Right ventricle myocardium superior (tissue), 1 donor: Measurements from ENCODE around the gene PARD3. TPM values are rescaled to one million over a fixed set of nuclear protein-coding genes. Genes with fewer than 3 reads are reported as not detected.

Experiments used
- ATAC-seq: fragments of 200-7000 bp; cut with Tn5 transposase; one replicate; pipeline ENCODE4 v1.9.1; 2020; ENCODE audit warnings: mild to moderate bottlenecking; ENCODE audit not compliant: poor library complexity
- DNase-seq: peaks from one replicate; pipeline ENCODE4 v3.0.0-alpha.2; 2020
- intact Hi-C: fragments of 100-400 bp; cut with DNase I; formaldehyde crosslinking; loops from one replicate; pipeline ENCODE4 v1.11.2; 2022
- total RNA-seq: library from RNA; stranded (reverse); fragmentation: NEBNext Ultra II Directional; extraction: Animal tissue kit (Norgen Biotek cat#: 25700); gene quantifications from one replicate; pipeline ENCODE4 v1.2.1, GENCODE V29; 2021
- donor health status: DM: no; HTN: yes; CAD: no; lungs with severe emphysema.

Gene PARD3
- total RNA-seq, 1 donor from 2014 or later: 33.5 TPM

DNA sequence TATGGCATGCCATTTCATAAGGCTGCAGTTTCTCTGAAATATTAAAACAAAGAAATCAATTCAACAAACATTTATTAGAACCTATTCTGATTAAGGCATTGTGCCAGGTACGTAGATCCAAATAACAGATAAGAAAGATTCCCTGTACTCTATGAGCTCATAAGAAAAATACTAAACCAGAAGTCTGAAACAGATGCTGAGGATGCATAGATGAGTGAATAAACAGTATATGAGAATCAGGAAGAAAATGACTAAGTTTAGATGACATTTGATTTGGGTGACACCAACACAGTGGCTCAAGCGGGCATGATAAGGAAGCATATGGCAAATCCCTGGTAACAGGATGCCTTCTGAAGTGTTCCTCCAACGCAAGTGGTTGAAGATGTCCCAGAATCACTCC is 477.2 kb downstream of the PARD3 start:
- intact Hi-C loops: no loop called here
- DNase-seq: no peak

DNA sequence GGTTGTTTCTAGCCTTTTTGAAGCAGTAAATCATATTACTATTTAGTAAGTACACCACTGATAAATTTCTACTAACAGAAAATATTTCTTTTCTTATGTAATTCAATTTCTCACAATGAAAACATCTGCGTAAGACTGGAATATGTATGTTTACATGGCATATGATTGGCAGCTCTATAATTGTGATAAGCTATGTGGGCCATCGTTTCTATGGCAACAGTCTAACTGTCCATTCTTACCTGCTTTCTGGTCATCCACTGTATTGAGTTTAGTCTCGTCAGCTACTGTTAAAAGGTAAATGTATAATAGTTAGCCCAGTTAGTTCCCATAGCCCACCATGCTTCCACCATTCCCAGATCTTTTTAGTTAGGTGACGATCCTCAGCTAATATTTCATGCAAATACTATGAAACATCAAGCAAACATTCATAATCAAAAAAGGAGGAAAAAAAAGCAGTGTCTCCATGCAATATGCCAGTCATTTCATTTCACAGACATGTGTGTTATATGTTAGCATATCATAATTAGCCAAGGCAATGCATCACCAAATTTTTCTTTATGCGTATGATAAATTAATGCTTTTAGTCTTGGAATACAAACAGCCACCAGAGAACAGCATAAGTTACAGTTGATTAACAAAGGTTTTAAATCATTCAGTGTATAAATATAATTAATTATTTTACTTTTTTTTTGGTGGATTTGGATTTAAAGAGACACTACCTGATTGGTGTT is 479.0 kb downstream of the PARD3 start:
- no peak for ATAC-seq
- no peak for DNase-seq
- intact Hi-C loops: no loop called here

More for the DNA sequence above, 477.2 kb downstream of the PARD3 start:
- ATAC-seq: no peak

- intact Hi-C loops: no loop called here
- ATAC-seq (no peak), DNase-seq (no peak)
Observed at GRCh38 chr10:34334908-34335307, 480.2 kb downstream of the PARD3 start.

GRCh38 chr10:34333513-34333912 is 481.6 kb downstream of the PARD3 start:
- DNase-seq: no peak
- intact Hi-C loops: no loop called here
- no peak for ATAC-seq

DNA sequence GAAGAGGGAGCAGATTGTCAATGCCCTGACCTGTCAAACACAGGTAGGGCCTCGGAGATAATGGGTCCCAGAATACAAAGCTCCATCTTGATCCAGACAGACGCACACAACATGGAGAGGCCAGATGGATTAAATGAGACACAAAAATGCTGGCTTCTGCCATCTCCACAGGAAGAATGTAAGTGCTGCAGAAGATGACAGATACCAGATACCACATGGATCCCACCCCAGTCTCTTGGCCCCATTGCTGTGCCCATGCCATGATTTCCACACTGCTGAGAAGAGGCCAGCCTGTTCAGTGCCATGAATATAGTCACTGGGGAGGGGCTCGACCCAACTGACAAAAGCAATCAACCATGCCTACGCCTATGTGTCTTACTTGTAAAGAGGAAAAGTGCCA is 487.9 kb downstream of the PARD3 start:
- ATAC-seq (no peak), DNase-seq (no peak)
- intact Hi-C loops: no loop called here

- ATAC-seq: peak; percentile 64
- intact Hi-C loops: no loop called here
- DNase-seq: no peak
Observed at GRCh38 chr10:34323192-34323591, 491.9 kb downstream of the PARD3 start.

DNA sequence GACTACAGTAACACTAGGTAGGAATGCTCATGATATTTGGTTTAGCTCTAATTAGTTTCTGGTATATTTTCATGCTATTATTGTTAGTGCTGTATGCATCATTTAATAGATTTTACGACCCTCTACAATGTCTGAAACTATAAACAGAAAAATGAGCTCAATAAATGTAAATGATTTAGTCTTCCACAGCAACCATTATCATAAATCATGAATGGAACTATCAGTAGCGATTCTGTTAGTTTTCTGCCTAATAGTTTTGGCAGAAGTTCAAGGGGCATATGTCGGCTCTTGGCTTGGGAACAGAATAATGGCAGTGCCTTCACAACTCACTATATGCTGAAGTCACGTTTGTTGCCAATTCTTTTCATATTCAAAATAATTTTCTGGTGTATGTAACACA is 494.8 kb downstream of the PARD3 start:
- ATAC-seq (no peak), DNase-seq (no peak)
- intact Hi-C loops: no loop called here

- ATAC-seq: peak; percentile 63
- DNase-seq: no peak
- intact Hi-C loops: no loop called here
Observed at GRCh38 chr10:34319197-34319846, 495.8 kb downstream of the PARD3 start.

- ATAC-seq: no peak
- no peak for DNase-seq
- intact Hi-C loops: no loop called here
Observed at GRCh38 chr10:34316154-34316553, 498.9 kb downstream of the PARD3 start.

GRCh38 chr10:34314457-34314856 is 500.6 kb downstream of the PARD3 start:
- DNase-seq (no peak), ATAC-seq (no peak)
- intact Hi-C loops: no loop called here

- ATAC-seq (no peak), DNase-seq (no peak)
- intact Hi-C loops: no loop called here
Observed at GRCh38 chr10:34313888-34314287, 501.2 kb downstream of the PARD3 start.

DNA sequence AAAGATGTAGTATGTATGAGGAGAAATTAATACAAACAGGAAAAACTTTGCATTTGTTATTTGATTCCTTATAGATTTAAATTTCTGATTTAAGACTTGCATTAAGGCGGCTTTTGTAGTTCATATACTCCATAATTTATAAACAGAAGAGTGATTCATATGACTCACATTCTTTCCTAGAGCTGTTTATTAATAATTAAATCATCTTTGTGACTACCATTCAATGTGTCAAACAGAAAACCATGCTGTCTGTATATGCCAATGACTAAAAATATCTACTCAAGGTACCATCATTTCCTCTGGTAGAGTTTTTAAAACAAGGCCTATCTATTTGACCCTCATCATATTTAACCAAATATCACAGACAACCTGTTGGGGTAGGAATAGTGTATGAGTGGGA is 501.7 kb downstream of the PARD3 start:
- intact Hi-C loops: no loop called here
- no peak for ATAC-seq
- DNase-seq: no peak

DNA sequence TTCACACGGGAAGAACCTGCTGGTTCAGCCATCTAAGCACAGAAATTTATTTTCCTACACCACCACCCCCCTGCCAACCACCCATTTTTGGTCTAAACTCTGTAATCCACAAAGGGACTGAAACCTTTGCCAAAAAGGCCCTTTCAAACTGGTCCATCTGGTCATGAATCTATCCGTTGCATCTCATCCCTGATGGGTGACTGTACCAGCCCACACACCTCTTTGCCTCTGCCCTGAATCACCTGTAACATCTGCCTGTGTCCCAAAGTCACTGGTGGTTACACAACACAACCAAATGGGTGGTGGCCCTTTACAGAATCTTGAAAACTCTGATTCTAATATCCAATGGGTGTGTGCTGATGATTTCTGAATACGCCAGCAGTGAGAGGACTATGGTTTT is 503.4 kb downstream of the PARD3 start:
- DNase-seq (no peak), ATAC-seq (no peak)
- intact Hi-C loops: no loop called here

DNA sequence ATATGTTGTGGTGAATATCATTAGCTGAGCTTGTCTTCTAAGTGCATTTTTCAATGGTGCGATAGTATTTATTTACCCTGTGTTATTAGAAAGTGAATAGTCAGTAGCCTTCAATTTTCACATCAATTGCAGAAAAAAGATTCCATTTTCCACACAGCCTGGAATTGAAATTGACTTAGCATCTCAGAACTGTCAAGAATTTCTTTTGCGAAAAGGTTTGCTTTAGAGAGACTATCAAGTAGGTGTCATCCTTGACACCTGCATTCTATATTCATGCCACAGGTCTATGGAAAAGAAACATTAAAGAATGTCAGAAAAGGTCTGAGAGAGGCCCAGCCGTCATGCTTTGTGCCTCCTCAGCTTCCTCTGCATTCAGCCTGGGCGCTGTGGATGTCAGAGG is 504.9 kb downstream of the PARD3 start:
- intact Hi-C loops: no loop called here
- ATAC-seq (no peak), DNase-seq (no peak)

GRCh38 chr10:34305189-34305588 is 509.9 kb downstream of the PARD3 start:
- DNase-seq (no peak), ATAC-seq (no peak)
- intact Hi-C loops: no loop called here

DNA sequence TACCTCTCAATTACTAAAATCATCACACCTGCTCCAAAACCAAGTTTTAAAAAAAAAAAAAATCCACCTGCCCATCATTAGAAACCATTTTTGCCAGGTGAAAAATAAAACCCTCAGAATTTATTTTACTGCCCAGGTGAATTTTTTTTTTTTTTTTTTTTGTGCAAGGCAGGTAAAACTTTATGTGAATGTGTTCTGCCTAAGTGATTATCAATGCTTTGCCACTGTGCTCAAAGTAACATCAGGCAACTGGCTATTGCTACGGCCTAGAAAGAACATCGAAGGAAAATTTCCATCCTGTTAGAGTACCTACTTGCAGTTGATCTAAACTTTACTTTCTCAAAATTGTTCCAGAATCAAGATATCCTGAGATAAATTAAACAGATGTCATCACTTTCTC is 512.1 kb downstream of the PARD3 start:
- DNase-seq: no peak
- intact Hi-C loops: no loop called here
- no peak for ATAC-seq

DNA sequence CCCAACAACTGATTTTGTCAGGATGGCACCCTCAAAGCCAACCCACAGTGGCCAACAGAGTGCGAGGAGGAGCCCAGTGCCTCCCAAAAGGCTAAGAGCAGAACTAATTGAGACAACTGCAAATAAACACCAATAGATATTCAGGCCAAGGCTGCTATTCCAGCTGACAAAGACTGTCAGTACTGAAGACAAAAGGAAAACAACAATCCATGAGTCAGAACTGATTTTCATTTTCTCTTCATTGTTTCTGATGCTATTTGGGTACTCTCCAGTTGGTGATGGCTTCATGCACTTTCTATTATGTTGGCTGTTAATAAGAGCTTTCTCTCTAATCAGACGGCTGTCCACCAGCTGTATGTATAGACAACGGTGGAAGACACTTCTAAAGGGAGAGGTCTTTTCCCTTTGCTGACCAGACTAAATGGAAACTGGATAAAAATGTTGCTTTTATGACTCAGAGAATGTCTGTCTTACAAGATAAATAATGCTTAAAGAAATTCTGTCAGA is 515.9 kb downstream of the PARD3 start:
- ATAC-seq (no peak), DNase-seq (no peak)
- intact Hi-C loops: no loop called here

DNA sequence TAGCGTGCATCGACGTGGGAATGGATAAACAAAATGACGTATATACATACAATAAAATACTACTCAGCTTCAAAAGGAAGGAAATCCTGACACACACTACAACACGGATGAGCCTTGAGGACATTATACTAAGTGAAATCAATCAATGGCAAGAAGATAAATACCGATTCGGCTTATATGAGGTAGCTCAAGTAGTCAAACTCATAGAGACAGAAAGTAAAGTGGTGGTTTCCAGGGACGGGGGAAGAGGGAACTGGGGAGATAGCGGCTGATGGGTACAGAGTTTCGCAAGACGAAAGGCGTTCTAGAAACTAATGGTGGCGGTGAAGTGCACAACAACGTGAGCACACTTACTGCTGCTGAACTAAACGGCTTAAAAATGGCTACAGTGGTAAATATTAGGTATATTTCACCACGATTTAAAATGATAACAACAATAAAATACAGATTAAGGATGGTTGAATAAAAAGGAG is 516.7 kb downstream of the PARD3 start:
- ATAC-seq: no peak
- intact Hi-C loops: no loop called here
- no peak for DNase-seq

- no peak for ATAC-seq
- intact Hi-C loops: no loop called here
Observed at GRCh38 chr10:34297541-34298345, 517.4 kb downstream of the PARD3 start.

GRCh38 chr10:34295142-34295548 is 520.0 kb downstream of the PARD3 start:
- DNase-seq: no peak
- intact Hi-C loops: no loop called here

More at GRCh38 chr10:34297541-34298345, 517.4 kb downstream of the PARD3 start:
- no peak for DNase-seq

More at GRCh38 chr10:34295142-34295548, 520.0 kb downstream of the PARD3 start:
- ATAC-seq: no peak
